ENCODE measurements around the gene TOMM6.

The TOMM6 gene

GRCh38 chr6:41770381-41771057 lies 17.0 kb upstream of the TOMM6 start:
- WGBS, result 95% methylated on average over 30 of the region's 30 CpGs
- Histone ChIP-seq H3K27ac (ENCODE audit: low read length, poor library complexity, severe bottlenecking) (no peak overlapping the region), H3K4ac (ENCODE audit: low read depth in 1 of 2, low read length in 2 of 2) (no peak overlapping the region), H3K36me3 (ENCODE audit: control insufficient read depth in 1 of 2, insufficient read depth in 2 of 2, low read depth in 1 of 2, low read length in 2 of 2) (peaks cover 43 to 53% of the 10 kb centered on the region in 2 experiments), H3K4me3 (ENCODE audit: insufficient read depth in 1 of 2, low read depth in 1 of 2, low read length in 2 of 2) (no peak overlapping the region), H3K14ac (ENCODE audit: low read length in 2 of 2) (no peak overlapping the region), H2AFZ (ENCODE audit: low read depth, low read length) (no peak overlapping the region), H2BK12ac (ENCODE audit: low read length in 2 of 2) (no peak overlapping the region), H3K4me1 (ENCODE audit: control insufficient read depth, insufficient read depth, low read depth, low read length) (peaks cover 19% of the 10 kb centered on the region), H4K8ac (ENCODE audit: low read length) (no peak overlapping the region), H3K18ac (ENCODE audit: low read depth in 1 of 2, low read length in 2 of 2) (no peak overlapping the region), H2AK5ac (ENCODE audit: low read length, severe bottlenecking) (no peak overlapping the region), H3K23ac (ENCODE audit: low read length in 2 of 2) (no peak overlapping the region), H3K9me3 (ENCODE audit: control insufficient read depth, low read length) (no peaks in the 10 kb centered on the region), H3K79me1 (replicated peaks; ENCODE audit: low read length, poor library complexity, severe bottlenecking) (peaks cover 3% of the 10 kb centered on the region), H2BK15ac (ENCODE audit: low read depth, poor library complexity, severe bottlenecking) (no peak overlapping the region), H3K27me3 (ENCODE audit: control insufficient read depth in 1 of 2, insufficient read depth in 1 of 2, low read length in 2 of 2) (no peaks in the 10 kb centered on the region), H3K9ac (ENCODE audit: low read length) (no peak overlapping the region), H2BK5ac (ENCODE audit: low read depth, low read length, poor library complexity, severe bottlenecking) (no peak overlapping the region), H3K4me2 (ENCODE audit: low read length, poor library complexity, severe bottlenecking) (no peak overlapping the region), H2BK120ac (ENCODE audit: low read depth, low read length) (no peak overlapping the region), H4K91ac (ENCODE audit: low read length) (no peak overlapping the region)
- no peak for DNase-seq

GRCh38 chr6:41771058-41771983 lies 16.2 kb upstream of the TOMM6 start:
- Histone ChIP-seq H3K4ac (ENCODE audit: low read depth in 1 of 2, low read length in 2 of 2) (no peak overlapping the region), H3K27me3 (ENCODE audit: control insufficient read depth in 1 of 2, insufficient read depth in 1 of 2, low read length in 2 of 2) (no peaks in the 10 kb centered on the region), H3K9ac (ENCODE audit: low read length) (no peak overlapping the region), H3K18ac (ENCODE audit: low read depth in 1 of 2, low read length in 2 of 2) (no peak overlapping the region), H2BK120ac (ENCODE audit: low read depth, low read length) (no peak overlapping the region), H2BK5ac (ENCODE audit: low read depth, low read length, poor library complexity, severe bottlenecking) (no peak overlapping the region), H2BK12ac (ENCODE audit: low read length in 2 of 2) (no peak overlapping the region), H3K4me3 (ENCODE audit: insufficient read depth in 1 of 2, low read depth in 1 of 2, low read length in 2 of 2) (no peak overlapping the region), H2AFZ (ENCODE audit: low read depth, low read length) (no peak overlapping the region), H3K14ac (ENCODE audit: low read length in 2 of 2) (no peak overlapping the region), H3K23ac (ENCODE audit: low read length in 2 of 2) (no peak overlapping the region), H3K9me3 (ENCODE audit: control insufficient read depth, low read length) (no peaks in the 10 kb centered on the region), H3K36me3 (ENCODE audit: control insufficient read depth in 1 of 2, insufficient read depth in 2 of 2, low read depth in 1 of 2, low read length in 2 of 2) (peaks cover 46 to 54% of the 10 kb centered on the region in 2 experiments), H3K79me1 (replicated peaks; ENCODE audit: low read length, poor library complexity, severe bottlenecking) (peaks cover 3% of the 10 kb centered on the region), H2BK15ac (ENCODE audit: low read depth, poor library complexity, severe bottlenecking) (no peak overlapping the region), H3K27ac (ENCODE audit: low read length, poor library complexity, severe bottlenecking) (no peak overlapping the region), H4K91ac (ENCODE audit: low read length) (no peak overlapping the region), H3K4me2 (ENCODE audit: low read length, poor library complexity, severe bottlenecking) (no peak overlapping the region), H2AK5ac (ENCODE audit: low read length, severe bottlenecking) (no peak overlapping the region), H3K4me1 (ENCODE audit: control insufficient read depth, insufficient read depth, low read depth, low read length) (peaks cover 19% of the 10 kb centered on the region), H4K8ac (ENCODE audit: low read length) (no peak overlapping the region)
- no peak for DNase-seq
- WGBS, result 94% methylated on average over 29 of the region's 29 CpGs

GRCh38 chr6:41774841-41775240 lies 12.7 kb upstream of the TOMM6 start:
- no peak overlapping the region for H3K18ac ChIP-seq (ENCODE audit: low read depth in 1 of 2, low read length in 2 of 2)
- no peak overlapping the region for H3K9ac ChIP-seq (ENCODE audit: low read length)
- H3K27me3 ChIP-seq (ENCODE audit: control insufficient read depth in 1 of 2, insufficient read depth in 1 of 2, low read length in 2 of 2), result no peaks in the 10 kb centered on the region
- no peak for DNase-seq
- no peak overlapping the region for H4K8ac ChIP-seq (ENCODE audit: low read length)
- H3K79me1 ChIP-seq (replicated peaks; ENCODE audit: low read length, poor library complexity, severe bottlenecking), result peaks cover 14% of the 10 kb centered on the region
- H3K14ac ChIP-seq (ENCODE audit: low read length in 2 of 2), result no peak overlapping the region
- H4K91ac ChIP-seq (ENCODE audit: low read length), result no peak overlapping the region
- no peak overlapping the region for H2AK5ac ChIP-seq (ENCODE audit: low read length, severe bottlenecking)
- 98% methylated on average over 3 of the region's 3 CpGs for WGBS
- no peaks in the 10 kb centered on the region for H3K9me3 ChIP-seq (ENCODE audit: control insufficient read depth, low read length)
- H2BK120ac ChIP-seq (ENCODE audit: low read depth, low read length), result no peak overlapping the region
- H3K4me3 ChIP-seq (ENCODE audit: insufficient read depth in 1 of 2, low read depth in 1 of 2, low read length in 2 of 2), result no peak overlapping the region
- H3K4me2 ChIP-seq (ENCODE audit: low read length, poor library complexity, severe bottlenecking), result no peak overlapping the region
- H3K4ac ChIP-seq (ENCODE audit: low read depth in 1 of 2, low read length in 2 of 2), result no peak overlapping the region
- peaks cover 9% of the 10 kb centered on the region for H3K4me1 ChIP-seq (ENCODE audit: control insufficient read depth, insufficient read depth, low read depth, low read length)
- H3K36me3 ChIP-seq (ENCODE audit: control insufficient read depth in 1 of 2, insufficient read depth in 2 of 2, low read depth in 1 of 2, low read length in 2 of 2), result peaks cover 56 to 60% of the 10 kb centered on the region in 2 experiments
- no peak overlapping the region for H2AFZ ChIP-seq (ENCODE audit: low read depth, low read length)
- no peak overlapping the region for H2BK5ac ChIP-seq (ENCODE audit: low read depth, low read length, poor library complexity, severe bottlenecking)
- H2BK15ac ChIP-seq (ENCODE audit: low read depth, poor library complexity, severe bottlenecking), result no peak overlapping the region
- no peak overlapping the region for H3K23ac ChIP-seq (ENCODE audit: low read length in 2 of 2)
- no peak overlapping the region for H3K27ac ChIP-seq (ENCODE audit: low read length, poor library complexity, severe bottlenecking)
- no peak overlapping the region for H2BK12ac ChIP-seq (ENCODE audit: low read length in 2 of 2)

GRCh38 chr6:41775293-41775882 lies 12.1 kb upstream of the TOMM6 start:
- Histone ChIP-seq H3K4ac (ENCODE audit: low read depth in 1 of 2, low read length in 2 of 2) (no peak overlapping the region), H2BK15ac (ENCODE audit: low read depth, poor library complexity, severe bottlenecking) (no peak overlapping the region), H3K27me3 (ENCODE audit: control insufficient read depth in 1 of 2, insufficient read depth in 1 of 2, low read length in 2 of 2) (no peaks in the 10 kb centered on the region), H3K4me3 (ENCODE audit: insufficient read depth in 1 of 2, low read depth in 1 of 2, low read length in 2 of 2) (no peak overlapping the region), H3K14ac (ENCODE audit: low read length in 2 of 2) (no peak overlapping the region), H3K9me3 (ENCODE audit: control insufficient read depth, low read length) (no peaks in the 10 kb centered on the region), H3K18ac (ENCODE audit: low read depth in 1 of 2, low read length in 2 of 2) (no peak overlapping the region), H4K91ac (ENCODE audit: low read length) (no peak overlapping the region), H3K79me1 (replicated peaks; ENCODE audit: low read length, poor library complexity, severe bottlenecking) (peaks cover 14% of the 10 kb centered on the region), H2AFZ (ENCODE audit: low read depth, low read length) (no peak overlapping the region), H2BK120ac (ENCODE audit: low read depth, low read length) (no peak overlapping the region), H3K27ac (ENCODE audit: low read length, poor library complexity, severe bottlenecking) (no peak overlapping the region), H3K4me2 (ENCODE audit: low read length, poor library complexity, severe bottlenecking) (no peak overlapping the region), H2BK12ac (ENCODE audit: low read length in 2 of 2) (no peak overlapping the region), H3K4me1 (ENCODE audit: control insufficient read depth, insufficient read depth, low read depth, low read length) (peaks cover 9% of the 10 kb centered on the region), H3K9ac (ENCODE audit: low read length) (no peak overlapping the region), H3K36me3 (ENCODE audit: control insufficient read depth in 1 of 2, insufficient read depth in 2 of 2, low read depth in 1 of 2, low read length in 2 of 2) (peaks cover 53 to 57% of the 10 kb centered on the region in 2 experiments), H4K8ac (ENCODE audit: low read length) (no peak overlapping the region), H3K23ac (ENCODE audit: low read length in 2 of 2) (no peak overlapping the region), H2AK5ac (ENCODE audit: low read length, severe bottlenecking) (no peak overlapping the region), H2BK5ac (ENCODE audit: low read depth, low read length, poor library complexity, severe bottlenecking) (no peak overlapping the region)
- 94% methylated on average over 5 of the region's 13 CpGs for WGBS
- DNase-seq, result no peak
